Endothelial cell (in vitro differentiated cells): ENCODE results near the gene CLEC4F. TPM values are rescaled to one million over a fixed set of nuclear protein-coding genes. Genes with fewer than 3 reads are reported as not detected.

Source experiments
- DNase-seq: peaks from one replicate; pipeline ENCODE4 v3.0.0; 2021; ENCODE audit warnings: low spot score
- H3K27ac Mint-ChIP-seq: one replicate; pipeline ENCODE4 v1.8.0; 2021; ENCODE audit warnings: mixed read lengths, inconsistent platforms; ENCODE audit not compliant: unreplicated experiment
- H3K27me3 Mint-ChIP-seq: one replicate; pipeline ENCODE4 v1.8.0; 2021; ENCODE audit warnings: mild to moderate bottlenecking, moderate library complexity, mixed read lengths, inconsistent platforms; ENCODE audit not compliant: unreplicated experiment
- H3K36me3 Mint-ChIP-seq: one replicate; pipeline ENCODE4 v1.8.0; 2021; ENCODE audit warnings: mild to moderate bottlenecking, low read depth, mixed read lengths, inconsistent platforms; ENCODE audit not compliant: unreplicated experiment
- H3K4me1 Mint-ChIP-seq: one replicate; pipeline ENCODE4 v1.8.0; 2021; ENCODE audit warnings: mild to moderate bottlenecking, mixed read lengths, inconsistent platforms; ENCODE audit not compliant: unreplicated experiment
- H3K4me3 Mint-ChIP-seq: one replicate; pipeline ENCODE4 v1.8.0; 2021; ENCODE audit warnings: mild to moderate bottlenecking, mixed read lengths, inconsistent platforms; ENCODE audit not compliant: unreplicated experiment
- H3K9me3 Mint-ChIP-seq: one replicate; pipeline ENCODE4 v1.8.0; 2021; ENCODE audit warnings: mixed read lengths, inconsistent platforms; ENCODE audit not compliant: unreplicated experiment
- total RNA-seq: library from RNA; stranded (reverse); fragmentation: NEBNext Ultra II Directional; extraction: Animal tissue kit (Norgen Biotek cat#: 25700); gene quantifications from one replicate; pipeline ENCODE4 v1.2.1, GENCODE V29; 2021; ENCODE audit not compliant: unreplicated experiment
- TF ChIP-seq, protein P1 (sequence below): fragments of 200-600 bp; sonication (generic); IDR thresholded peaks from one replicate; pipeline ENCODE4 v1.5.0; 2021; ENCODE audit warnings: antibody characterized with exemption; ENCODE audit not compliant: unreplicated experiment

The CLEC4F gene
- total RNA-seq, 1 donor from 2014 or later: 0.23 TPM

DNA sequence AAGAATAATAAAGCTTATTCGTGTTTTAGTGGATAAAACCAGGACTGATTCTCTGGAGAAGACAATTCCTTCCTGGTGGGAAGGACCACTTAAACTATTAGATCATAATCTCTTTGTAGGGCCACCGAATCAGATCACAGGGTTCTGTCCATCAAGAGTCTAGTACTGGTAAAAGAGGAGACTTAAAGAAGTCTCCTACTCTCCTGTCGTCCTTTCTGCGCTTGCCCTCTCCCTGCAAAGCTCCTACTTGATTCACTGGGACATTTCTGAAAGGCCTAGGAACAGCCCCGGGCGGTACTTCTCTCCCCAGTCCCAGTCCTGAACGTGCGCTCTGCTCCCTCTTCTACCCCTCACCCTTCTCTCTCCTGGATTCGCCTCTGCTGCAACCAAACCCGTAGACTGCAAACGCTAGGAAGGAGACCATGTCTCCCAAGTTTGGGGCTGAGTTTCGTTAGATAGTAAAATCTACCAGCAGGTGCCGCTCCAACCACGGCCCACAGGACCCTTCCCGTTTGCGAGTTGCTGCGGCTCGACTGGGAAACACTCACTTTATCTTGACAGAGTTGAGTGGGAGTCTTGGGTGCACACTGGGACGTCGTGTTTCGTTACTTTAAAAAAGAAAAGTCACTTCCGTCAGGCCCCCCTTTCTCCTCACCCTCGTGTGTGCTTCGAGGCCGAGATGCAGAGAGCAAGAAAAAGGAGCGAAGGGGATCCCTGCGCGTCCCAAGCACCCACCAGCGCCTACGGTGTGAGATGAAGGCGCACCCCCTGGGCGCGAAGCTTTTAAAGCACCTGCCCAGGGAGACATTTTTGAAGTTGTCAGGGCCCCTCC, 30.9 kb downstream of the CLEC4F start:
- peak; percentile 82 for DNase-seq
- no peaks in the 10 kb centered on the region for H3K36me3 Mint-ChIP-seq
- no peaks in the 10 kb centered on the region for H3K9me3 Mint-ChIP-seq
- H3K4me3 Mint-ChIP-seq: peak overlapping the region; percentile 85
- peaks cover 13% of the 10 kb centered on the region for H3K4me1 Mint-ChIP-seq
- no peak overlapping the region for H3K27ac Mint-ChIP-seq
- TF ChIP-seq, protein P1, sequence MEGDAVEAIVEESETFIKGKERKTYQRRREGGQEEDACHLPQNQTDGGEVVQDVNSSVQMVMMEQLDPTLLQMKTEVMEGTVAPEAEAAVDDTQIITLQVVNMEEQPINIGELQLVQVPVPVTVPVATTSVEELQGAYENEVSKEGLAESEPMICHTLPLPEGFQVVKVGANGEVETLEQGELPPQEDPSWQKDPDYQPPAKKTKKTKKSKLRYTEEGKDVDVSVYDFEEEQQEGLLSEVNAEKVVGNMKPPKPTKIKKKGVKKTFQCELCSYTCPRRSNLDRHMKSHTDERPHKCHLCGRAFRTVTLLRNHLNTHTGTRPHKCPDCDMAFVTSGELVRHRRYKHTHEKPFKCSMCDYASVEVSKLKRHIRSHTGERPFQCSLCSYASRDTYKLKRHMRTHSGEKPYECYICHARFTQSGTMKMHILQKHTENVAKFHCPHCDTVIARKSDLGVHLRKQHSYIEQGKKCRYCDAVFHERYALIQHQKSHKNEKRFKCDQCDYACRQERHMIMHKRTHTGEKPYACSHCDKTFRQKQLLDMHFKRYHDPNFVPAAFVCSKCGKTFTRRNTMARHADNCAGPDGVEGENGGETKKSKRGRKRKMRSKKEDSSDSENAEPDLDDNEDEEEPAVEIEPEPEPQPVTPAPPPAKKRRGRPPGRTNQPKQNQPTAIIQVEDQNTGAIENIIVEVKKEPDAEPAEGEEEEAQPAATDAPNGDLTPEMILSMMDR: peak; percentile 53
- peaks cover 2% of the 10 kb centered on the region for H3K27me3 Mint-ChIP-seq

DNA sequence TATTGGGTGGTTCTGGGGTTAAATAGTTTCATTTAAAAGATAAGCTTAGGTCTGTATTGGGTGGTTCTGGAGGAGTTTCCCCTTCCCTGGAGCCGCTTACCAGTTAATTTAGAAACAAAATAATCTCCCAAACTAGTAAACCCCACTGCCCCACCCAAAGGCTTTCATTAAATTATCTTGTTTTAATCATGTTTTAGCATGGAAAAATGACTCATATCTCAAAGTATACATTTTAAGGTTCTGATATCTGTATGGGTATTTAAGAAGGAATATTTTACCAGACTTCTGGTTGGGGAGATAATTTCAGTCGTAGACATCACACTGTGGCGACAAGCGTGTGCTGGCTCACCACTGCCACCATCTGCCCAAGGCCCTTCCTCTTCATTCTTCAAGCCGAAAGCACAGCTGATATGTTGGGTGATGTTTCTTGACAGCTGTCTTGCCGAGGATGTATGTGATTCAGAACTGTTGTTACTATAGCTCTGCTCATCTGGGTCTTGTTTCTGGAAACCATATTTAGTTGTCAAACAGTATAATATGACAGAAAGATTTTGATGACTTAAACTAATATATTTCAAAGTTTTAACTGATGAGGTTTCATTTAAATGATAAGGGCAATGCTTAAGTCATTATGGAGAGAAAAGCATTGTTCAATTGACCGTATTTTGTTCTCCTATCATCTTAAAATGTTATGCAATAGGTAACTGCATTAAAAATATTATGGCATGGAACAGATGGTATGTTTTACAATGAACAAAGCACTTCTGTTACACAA, 35.1 kb downstream of the CLEC4F start:
- Mint-ChIP-seq H3K27me3 (no peaks in the 10 kb centered on the region), H3K4me3 (no peak overlapping the region), H3K27ac (no peak overlapping the region)

DNA sequence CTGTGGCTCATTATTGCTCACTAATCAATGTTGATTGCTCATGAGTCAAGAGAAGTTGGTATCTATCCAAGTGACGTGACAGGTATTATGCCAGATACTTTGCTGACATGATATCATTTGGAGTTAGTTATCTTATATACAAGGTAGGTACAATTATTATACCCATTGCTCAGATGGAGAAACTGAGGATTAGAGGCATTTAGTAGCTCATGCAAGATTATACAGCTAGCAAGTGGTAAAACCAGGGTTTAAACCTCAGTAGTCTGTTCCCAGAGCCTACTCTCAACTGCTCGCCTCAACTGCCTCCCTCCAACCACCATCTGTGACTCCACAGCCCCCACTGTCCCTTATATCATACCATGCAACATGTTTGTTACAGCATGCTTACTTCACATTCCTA, 36.1 kb downstream of the CLEC4F start:
- DNase-seq: no peak
- H3K27me3 Mint-ChIP-seq: no peaks in the 10 kb centered on the region
- no peak overlapping the region for H3K27ac Mint-ChIP-seq
- no peak overlapping the region for H3K4me3 Mint-ChIP-seq
- TF ChIP-seq, protein P1: no peak
- peaks cover 6% of the 10 kb centered on the region for H3K4me1 Mint-ChIP-seq
- no peaks in the 10 kb centered on the region for H3K9me3 Mint-ChIP-seq
- no peaks in the 10 kb centered on the region for H3K36me3 Mint-ChIP-seq

More for the DNA sequence above, 35.1 kb downstream of the CLEC4F start:
- Mint-ChIP-seq H3K4me1 (peaks cover 11% of the 10 kb centered on the region), H3K36me3 (no peaks in the 10 kb centered on the region), H3K9me3 (no peaks in the 10 kb centered on the region)
- peak; percentile 40 for DNase-seq
- TF ChIP-seq, protein P1: no peak

DNA sequence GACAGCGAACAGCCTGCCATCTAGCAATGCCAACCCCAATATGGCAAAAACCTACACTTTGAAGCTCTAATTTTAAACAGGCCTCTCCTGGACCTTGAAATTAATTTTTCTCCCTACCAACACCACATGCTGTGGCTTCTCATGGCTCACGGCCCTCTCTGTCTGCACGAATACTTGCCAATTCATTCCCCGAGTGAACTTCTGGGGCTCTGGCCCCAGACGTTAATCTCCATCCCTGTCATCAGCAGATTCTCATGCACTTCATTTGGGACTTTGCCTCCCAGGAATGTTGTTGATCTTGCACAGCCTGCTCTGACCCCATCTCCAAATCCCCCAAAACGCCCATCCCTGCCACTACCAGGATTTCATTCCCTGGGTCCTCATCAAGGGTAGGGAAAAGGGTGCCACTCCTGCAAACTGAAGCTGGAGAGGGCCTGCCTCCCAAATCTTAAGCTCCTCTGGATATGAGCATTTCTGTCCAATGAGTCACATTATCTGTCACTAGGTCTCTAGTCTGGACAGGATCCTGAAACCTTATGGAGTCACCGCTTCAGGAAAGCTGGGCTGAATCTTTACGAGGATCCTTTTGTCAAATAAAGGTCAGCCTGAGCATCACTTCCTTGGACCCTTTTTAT, 40.4 kb downstream of the CLEC4F start:
- Mint-ChIP-seq H3K27ac (no peak overlapping the region), H3K36me3 (no peaks in the 10 kb centered on the region), H3K27me3 (no peaks in the 10 kb centered on the region), H3K4me3 (no peak overlapping the region), H3K4me1 (no peaks in the 10 kb centered on the region), H3K9me3 (no peaks in the 10 kb centered on the region)
- TF ChIP-seq, protein P1: no peak
- DNase-seq: no peak
